ENCODE data around the gene ENTPD7. TPM values are rescaled to one million over a fixed set of nuclear protein-coding genes. Genes with fewer than 3 reads are reported as not detected.

The ENTPD7 gene
- total RNA-seq, 1 donor from 2014 or later, result 20.3 TPM

GRCh38 chr10:99628923-99629624 lies 30.2 kb upstream of the ENTPD7 start:
- TF ChIP-seq CTCF (conservative IDR thresholded peaks at IDR 0.05; ENCODE audit: low read depth, low read length), result no peak
- H3K4me3 ChIP-seq (ENCODE audit: low read depth, low read length), result no peak overlapping the region
- DNase-seq (ENCODE audit: low read depth), result no peak

GRCh38 chr10:99629625-99629978 lies 29.7 kb upstream of the ENTPD7 start:
- no peak for DNase-seq (ENCODE audit: low read depth)
- TF ChIP-seq CTCF (conservative IDR thresholded peaks at IDR 0.05; ENCODE audit: low read depth, low read length), result no peak
- no peak overlapping the region for H3K4me3 ChIP-seq (ENCODE audit: low read depth, low read length)

GRCh38 chr10:99630433-99630832 lies 28.9 kb upstream of the ENTPD7 start:
- DNase-seq (ENCODE audit: low read depth), result peak; percentile 18
- H3K4me3 ChIP-seq (ENCODE audit: low read depth, low read length), result no peak overlapping the region
- peak; percentile 77 for TF ChIP-seq CTCF (conservative IDR thresholded peaks at IDR 0.05; ENCODE audit: low read depth, low read length)

GRCh38 chr10:99630991-99631390 lies 28.3 kb upstream of the ENTPD7 start:
- no peak for DNase-seq (ENCODE audit: low read depth)
- H3K4me3 ChIP-seq (ENCODE audit: low read depth, low read length), result no peak overlapping the region
- no peak for TF ChIP-seq CTCF (conservative IDR thresholded peaks at IDR 0.05; ENCODE audit: low read depth, low read length)

GRCh38 chr10:99631496-99631895 lies 27.8 kb upstream of the ENTPD7 start:
- no peak for TF ChIP-seq CTCF (conservative IDR thresholded peaks at IDR 0.05; ENCODE audit: low read depth, low read length)
- H3K4me3 ChIP-seq (ENCODE audit: low read depth, low read length), result no peak overlapping the region
- no peak for DNase-seq (ENCODE audit: low read depth)

- H3K4me3 ChIP-seq (ENCODE audit: low read depth, low read length), result no peak overlapping the region
- no peak for TF ChIP-seq CTCF (conservative IDR thresholded peaks at IDR 0.05; ENCODE audit: low read depth, low read length)
- no peak for DNase-seq (ENCODE audit: low read depth)
These were observed 25.5 kb upstream of the ENTPD7 start for GRCh38 chr10:99633832-99634231.

- TF ChIP-seq CTCF (conservative IDR thresholded peaks at IDR 0.05; ENCODE audit: low read depth, low read length), result no peak
- H3K4me3 ChIP-seq (ENCODE audit: low read depth, low read length), result no peak overlapping the region
- DNase-seq (ENCODE audit: low read depth), result no peak
These were observed 11.6 kb upstream of the ENTPD7 start for GRCh38 chr10:99647601-99648151.

All from epithelial cell of proximal tubule (primary cell).